ENCODE measurements around the gene LRRC32.

DNA sequence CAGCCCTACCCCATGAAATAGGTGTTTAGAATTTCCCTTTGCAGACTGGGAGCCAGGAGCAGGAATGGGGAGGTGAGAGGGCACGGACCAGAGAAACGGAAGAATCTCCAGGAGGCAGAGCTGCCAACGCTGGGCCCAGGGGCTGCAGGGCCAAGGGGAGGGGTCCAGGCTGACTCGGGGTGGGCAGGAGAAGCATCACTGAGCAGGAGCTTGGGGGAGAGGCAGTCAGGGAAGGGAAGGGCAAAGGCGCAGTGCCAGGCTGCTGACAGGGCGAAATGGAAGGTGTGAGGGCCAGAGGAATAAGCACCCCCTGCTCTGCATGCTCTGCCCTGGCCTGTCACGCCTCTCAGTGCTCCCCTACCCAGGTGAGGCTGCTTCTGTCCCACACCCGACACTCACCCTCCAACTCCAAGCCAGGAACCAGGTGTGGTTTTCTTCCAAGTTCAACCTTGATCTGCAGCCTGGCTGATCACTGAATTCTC is 14.5 kb downstream of the LRRC32 start:
- TF ChIP-seq EZH2 (IDR thresholded peaks at IDR 0.05; ENCODE audit: insufficient read depth, poor library complexity, severe bottlenecking) (no peak), EZH2phosphoT487 (IDR thresholded peaks at IDR 0.05; ENCODE audit: insufficient read depth, low read depth) (no peak)

All from GM23248 (cell line).